Adrenal gland (tissue), 5 donors: ENCODE measurements around the gene WIPF1.

Source experiments
- CTCF ChIP-seq, 6 experiments: fragments of 450-650 bp in 4 of 6; fragments of 200-600 bp in 2 of 6; sonication (generic) in 1 of 6; IDR thresholded peaks; 1 replicate in 5 of 6; 2 replicates in 1 of 6; pipeline versions ENCODE4 v1.5.1 to v1.8.0; 2016 to 2021; ENCODE audit warnings: antibody characterized with exemption in 6 of 6, mild to moderate bottlenecking in 2 of 6, moderate library complexity in 1 of 6
- POLR2A ChIP-seq, 2 donors: fragments of 450-650 bp; IDR thresholded peaks; one replicate each; pipeline ENCODE4 v1.6.1; 2017; ENCODE audit warnings: antibody characterized with exemption in 2 of 2, mild to moderate bottlenecking in 2 of 2, moderate library complexity in 1 of 2
- donor health status: DM: no; HTN: no; CAD: no.

- TF ChIP-seq CTCF (IDR thresholded peaks at IDR 0.05) (no peak), POLR2A (IDR thresholded peaks at IDR 0.05) (no peak)
Observed at GRCh38 chr2:174635776-174636404, 38.3 kb upstream of the WIPF1 start.
